T-helper 1 cell treated with Interleukin-12 subunit alpha and Interleukin-12 subunit beta and Interleukin-4 antibody, amounts not matched to agents 30 ng/mL and 1 ng/mL, for 36 hours (primary cell): ENCODE data around the gene TMEM263. TPM values are rescaled to one million over a fixed set of nuclear protein-coding genes. Genes with fewer than 3 reads are reported as not detected.

Source experiments
- intact Hi-C: fragments of 100-400 bp; cut with micrococcal nuclease; formaldehyde crosslinking; loops from one replicate; pipeline ENCODE4 v1.15.1; 2024
- total RNA-seq: library from RNA; stranded (reverse); gene quantifications from 2 replicates; pipeline ENCODE4 v1.2.3, GENCODE V29; 2022

TMEM263 gene
- total RNA-seq, 1 donor from 2014 or later, result 26.2 TPM

DNA sequence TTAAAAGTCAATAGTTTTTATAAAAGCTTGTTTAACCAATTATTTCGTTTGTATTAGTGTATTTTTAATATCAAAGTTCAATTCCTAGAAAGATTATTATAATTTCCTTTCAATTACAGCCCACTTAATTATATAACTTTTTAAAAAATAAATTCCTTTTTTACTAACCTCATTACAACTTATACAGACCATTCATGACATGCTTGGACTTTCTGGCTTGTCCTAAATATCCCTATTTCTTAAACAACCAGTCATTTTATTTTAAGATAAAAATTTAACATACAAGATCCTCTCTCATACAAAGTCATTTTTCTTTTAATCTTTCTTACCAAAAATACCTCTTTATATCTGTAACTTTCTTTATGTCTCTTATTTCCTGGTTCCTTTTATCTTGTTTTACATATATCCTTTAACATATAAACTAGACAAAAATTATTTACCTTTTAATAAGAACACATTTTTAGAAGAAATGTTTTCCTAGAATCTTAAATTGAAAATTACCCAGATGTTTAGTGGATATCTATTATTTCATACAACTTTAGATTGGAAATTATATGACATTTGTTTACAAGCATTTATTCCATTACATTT, 10.4 kb upstream of the TMEM263 start:
- intact Hi-C loops, result no loop called here

DNA sequence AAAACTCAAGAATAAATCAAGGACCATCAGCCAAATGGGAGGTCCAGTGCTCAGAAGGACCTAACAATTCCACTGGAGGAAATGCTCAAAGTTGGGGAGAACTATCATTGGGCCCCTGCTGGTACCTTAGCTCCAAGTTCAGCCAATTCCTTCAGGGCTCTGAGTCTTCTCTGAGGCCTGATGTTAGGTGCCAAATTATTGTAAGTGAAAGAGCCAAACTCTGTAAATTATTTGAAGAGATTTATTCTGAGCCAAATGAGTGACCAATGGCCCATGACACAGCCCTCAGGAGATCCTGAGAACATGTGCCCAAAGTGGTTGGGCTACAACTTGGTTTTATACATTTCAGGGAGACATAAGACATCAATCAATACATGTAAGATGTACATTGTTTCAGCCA, 8.2 kb upstream of the TMEM263 start:
- intact Hi-C loops, result no loop called here

DNA sequence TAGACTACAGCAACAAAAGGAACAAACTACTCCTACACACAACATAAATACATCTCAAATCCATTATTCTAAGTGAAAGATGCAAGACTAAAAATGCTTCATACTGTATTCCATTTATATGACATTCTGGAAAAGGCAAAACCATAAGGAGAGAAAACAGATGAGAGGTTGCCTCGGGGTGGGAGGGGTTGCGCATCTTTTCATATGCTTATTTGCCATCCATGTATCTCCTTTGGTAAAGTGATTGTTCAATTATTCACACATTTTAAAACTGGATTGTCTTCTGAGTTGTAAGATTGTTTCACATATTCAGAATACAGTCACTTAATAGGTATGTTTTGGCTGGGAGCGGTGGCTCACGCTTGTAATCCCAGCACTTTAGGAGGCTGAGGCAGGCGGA, 5.1 kb upstream of the TMEM263 start:
- intact Hi-C loops, result loop anchor here (10.0 kb wide), 1 partner anchor 706 kb away; the partner anchor contains the start of gene CKAP4

DNA sequence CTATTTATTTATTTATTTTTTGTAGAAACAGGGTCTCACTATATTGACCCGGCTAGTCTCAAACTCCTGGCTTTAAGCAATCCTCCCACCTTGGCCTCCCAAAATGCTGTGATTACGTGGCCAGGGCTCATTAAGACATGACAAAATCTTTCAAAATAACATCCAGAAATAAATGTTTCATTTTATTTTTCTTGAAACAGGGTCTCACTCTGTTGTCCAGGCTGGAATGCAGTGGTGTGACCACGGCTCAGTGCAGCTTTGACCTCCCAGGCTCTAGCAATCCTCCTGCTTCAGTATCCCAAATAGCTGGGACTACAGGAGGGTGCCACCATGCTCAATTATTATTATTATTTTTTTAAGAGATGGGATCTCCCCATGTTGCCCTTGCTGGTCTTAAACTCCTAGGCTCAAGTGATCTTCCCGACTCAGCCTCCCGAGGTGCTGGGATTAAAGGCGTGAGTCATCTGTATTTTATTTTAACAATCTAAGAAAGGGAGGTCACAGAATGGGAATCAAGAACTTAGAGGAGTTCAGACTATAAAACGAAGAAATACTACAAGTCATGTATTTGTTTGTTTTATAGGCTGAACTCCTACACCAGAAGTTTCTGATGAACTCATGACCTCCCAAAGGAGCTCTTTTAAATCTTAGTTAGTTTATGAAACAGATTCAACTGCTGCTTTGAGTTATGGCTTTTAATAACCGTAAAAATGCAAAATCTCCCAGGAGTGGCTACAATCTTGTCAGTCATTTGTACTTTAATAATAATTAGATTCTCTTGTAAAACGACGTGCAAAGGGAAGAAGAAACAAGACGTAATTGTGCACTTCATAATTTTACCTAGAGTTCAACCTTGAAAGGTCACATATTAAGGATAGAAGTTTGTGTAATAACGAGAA, 2.1 kb upstream of the TMEM263 start:
- intact Hi-C loops, result loop anchor here (2.0 to 10.0 kb wide), 2 partner anchors 709 to 1623 kb away; partner anchors contain the start of genes C12orf75 and CKAP4

DNA sequence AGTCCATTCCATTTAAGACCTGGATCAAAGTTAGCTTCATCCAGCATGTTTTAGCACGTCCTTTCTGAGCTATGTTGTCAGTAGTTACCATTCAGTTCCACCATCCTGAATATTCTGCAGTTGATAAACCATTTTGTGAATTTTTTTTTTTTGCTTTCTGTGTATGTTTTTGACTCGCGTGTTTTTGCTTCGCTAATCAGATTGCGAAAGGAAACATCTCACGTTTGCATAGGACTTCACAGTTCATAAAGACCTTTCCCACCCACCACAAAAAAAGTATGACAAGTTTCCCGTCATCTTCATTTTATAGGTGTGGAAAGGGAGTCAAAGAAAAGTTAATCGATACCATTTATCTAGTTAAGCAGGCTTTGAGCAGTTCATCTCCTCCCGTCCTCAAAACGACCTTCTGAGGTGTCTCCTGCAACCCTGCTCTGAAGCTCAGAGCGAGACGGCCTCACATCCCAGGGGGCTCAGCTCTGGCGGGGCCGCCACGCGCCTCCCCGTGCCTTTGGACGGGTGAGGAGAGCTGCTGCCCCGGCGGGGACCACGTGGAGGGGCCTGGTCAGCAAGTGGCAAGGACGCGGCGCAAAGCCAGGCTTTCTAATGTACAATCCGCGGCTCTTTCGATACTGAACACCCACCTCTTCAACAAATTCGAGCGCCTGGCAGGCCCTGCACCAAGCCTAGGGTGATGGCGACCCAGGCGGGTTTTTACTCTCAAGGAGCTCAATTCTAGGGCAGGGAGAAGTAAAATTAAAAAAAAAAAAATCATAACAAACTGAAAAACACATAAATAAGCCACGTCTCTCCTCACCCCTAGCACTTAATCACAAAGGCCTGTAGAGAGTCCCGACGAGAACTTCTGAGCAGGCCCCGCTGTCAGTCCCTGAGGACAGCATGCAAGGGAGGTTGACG, 988 bp upstream of the TMEM263 start:
- intact Hi-C loops, result loop anchor here (1.0 to 10.0 kb wide), 11 partner anchors 33 to 1624 kb away; partner anchors contain the start of genes C12orf75, CKAP4, ISCU and MTERF2

DNA sequence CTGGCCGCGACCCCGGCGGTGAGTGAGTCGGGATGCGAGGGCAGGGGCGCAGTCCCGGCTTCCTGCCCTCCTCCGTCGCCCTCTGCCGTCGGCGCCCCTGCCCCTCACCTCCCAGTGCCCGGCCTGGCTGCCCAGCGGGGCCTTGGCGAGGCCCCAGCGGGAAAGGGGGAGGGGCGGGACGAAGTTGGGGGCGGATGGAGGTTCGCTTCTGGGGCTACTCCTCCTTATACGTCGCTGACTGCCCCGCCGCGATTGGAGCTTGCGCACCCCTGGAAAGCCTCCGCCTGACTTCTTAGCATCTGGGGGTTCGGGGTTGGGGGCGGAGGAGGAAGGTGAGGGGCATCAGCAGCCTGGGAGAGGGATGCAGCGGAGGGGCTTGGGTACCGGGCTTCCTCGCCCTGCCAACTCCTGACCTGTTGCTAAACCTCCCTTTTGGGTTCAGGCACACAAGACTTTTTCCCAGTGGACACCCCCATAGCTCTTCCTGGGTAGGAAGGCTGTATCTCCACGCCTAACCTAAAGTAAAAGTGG, 406 bp downstream of the TMEM263 start:
- intact Hi-C loops, result loop anchor here (1.0 to 10.0 kb wide), 8 partner anchors 137 to 1606 kb away; partner anchors contain the start of genes CKAP4, CRY1, ISCU and PRDM4

DNA sequence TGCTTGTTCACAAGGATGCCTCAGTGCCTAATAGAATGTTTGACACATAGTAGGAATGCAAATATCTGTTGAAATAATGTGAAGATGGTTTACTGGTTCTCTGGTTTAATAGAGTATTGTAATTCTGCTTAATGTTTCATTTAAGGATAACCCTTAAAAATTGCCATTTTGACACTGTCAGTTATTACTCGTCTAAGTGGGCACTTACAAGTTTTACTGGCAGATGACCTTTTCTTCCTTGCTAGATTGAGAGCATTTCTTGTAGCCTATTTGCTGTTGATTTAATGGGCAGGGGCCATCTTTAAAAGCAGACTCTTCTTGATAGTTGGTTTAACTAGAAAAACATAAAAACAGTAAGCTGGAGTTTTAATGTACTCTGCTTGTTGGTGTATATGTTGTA, 1.9 kb downstream of the TMEM263 start:
- intact Hi-C loops, result loop anchor here (5.0 to 10.0 kb wide), 5 partner anchors 415 to 1605 kb away; partner anchors contain the start of genes CKAP4, ISCU, PRDM4 and PWP1

DNA sequence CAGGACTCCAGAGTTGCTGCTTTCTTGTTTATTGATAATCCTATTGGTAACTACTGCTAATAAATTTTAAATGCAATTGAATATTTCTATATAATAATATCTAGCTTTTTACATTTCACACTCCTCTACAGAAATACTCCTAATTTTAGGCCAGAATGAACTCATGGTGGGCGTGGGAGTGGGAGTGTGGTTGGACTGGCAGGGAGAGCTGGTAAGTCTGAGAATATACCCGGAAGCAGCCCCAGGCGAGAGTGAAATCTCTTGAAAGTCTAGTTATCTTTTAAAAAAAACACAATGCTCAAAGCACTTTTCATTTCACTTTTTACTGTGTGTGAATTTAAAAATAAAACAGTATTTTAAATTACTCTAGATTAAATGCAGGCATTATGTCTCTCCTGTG, 4.7 kb downstream of the TMEM263 start:
- intact Hi-C loops, result no loop called here

DNA sequence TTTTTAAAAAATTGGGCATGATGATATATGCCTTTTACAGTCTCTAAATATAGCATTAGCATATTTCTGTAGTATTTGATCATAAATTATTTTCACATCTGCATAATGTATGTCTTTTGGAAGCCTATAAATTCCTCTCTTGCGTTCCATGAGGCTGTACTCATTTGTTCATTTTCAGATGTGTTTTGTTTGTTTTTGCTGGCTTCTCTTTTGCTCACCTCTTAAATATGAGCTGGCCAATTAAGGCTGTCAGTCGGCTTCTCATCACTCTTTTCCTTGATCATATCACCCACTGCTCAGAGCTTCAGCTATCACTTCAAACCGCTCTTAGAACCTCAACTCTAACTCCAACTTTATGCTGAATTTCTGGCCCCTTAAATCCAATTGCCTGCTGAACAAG, 6.6 kb downstream of the TMEM263 start:
- intact Hi-C loops, result no loop called here

DNA sequence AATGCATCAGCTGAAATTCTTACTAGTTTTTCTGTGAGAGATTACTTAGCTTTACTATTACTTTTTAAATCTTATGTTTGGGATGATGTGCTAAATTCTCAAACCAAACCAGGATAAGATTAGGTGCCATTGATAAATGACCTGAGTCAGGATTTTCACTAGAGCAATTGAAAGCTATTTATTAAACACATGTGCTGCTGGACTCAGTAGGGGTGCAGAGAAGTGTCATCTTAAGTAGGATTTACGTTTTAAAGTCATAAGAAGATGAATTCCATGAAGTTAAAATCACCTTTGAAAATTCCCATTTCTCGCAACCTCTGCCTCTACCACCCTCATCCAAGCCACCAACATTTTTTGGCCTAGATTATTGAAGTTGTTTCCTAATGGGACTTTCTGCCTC, 8.8 kb downstream of the TMEM263 start:
- intact Hi-C loops, result no loop called here

DNA sequence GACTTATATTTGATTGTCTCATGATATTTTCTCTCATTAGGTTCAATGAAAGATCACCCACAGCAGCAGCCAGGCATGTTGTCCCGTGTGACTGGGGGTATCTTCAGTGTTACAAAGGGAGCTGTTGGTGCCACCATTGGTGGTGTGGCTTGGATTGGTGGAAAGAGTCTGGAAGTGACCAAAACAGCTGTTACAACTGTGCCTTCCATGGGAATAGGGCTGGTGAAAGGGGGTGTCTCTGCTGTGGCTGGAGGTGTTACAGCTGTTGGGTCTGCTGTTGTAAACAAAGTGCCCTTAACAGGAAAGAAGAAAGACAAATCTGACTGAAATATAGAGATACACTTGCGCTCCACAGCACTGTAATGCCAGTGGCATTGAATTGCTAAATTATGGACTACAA, 15.4 kb downstream of the TMEM263 start:
- intact Hi-C loops, result no loop called here

DNA sequence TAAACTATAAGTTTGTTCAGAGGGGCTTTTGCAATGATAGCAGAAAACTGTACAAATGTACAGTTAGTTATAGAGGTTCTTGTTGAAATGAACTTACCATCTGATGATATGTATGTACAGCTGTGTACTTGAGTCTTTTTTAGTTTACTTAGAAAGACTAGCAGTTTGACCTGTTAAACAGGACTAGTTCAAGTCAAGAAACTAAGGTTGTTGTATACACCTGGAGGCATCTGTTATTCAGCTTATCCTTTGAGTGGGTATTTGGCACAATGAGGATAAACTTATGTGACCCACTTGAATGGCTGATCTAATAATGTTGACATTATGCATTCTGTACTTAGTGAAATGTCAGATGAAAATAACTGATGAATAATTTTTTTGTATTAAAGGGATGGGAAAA, 17.8 kb downstream of the TMEM263 start:
- intact Hi-C loops, result no loop called here

DNA sequence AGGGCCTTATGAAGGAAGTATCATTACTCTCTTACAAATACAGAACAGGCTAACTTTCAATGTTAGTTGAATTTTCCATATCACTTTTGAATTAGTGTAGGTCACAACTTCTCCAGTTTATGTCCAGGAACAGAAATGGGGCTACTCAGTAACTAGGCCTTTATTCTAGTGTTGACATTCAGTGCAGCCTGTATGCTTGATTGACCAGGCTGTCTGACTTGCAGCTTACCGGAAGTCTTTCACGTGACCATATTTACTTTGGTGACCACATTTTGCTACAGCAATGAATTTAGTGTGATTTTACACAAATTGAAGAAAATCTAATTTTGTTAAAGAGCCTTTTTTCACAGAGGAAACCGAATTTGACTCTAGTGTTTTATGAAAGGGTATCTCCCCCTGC, 18.8 kb downstream of the TMEM263 start:
- intact Hi-C loops, result no loop called here

DNA sequence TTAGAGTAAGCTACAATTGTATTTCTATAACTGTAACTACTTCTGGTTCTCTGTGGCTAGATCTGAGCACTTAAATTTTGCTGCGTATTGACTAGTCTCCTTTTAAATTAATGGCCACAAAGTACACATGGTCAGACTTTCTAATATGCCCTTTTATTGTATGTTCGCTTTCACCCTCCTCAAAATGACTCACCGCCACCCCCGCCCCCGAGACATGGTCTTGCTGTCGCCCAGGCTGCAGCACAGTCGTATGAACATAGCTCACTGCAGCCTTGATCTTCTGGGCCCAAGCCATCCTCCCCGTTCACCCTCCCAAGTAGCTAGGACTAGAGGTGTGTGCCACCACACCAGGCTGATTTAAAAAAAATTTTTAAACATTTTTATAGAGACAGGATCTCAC, 19.4 kb downstream of the TMEM263 start:
- intact Hi-C loops, result no loop called here

DNA sequence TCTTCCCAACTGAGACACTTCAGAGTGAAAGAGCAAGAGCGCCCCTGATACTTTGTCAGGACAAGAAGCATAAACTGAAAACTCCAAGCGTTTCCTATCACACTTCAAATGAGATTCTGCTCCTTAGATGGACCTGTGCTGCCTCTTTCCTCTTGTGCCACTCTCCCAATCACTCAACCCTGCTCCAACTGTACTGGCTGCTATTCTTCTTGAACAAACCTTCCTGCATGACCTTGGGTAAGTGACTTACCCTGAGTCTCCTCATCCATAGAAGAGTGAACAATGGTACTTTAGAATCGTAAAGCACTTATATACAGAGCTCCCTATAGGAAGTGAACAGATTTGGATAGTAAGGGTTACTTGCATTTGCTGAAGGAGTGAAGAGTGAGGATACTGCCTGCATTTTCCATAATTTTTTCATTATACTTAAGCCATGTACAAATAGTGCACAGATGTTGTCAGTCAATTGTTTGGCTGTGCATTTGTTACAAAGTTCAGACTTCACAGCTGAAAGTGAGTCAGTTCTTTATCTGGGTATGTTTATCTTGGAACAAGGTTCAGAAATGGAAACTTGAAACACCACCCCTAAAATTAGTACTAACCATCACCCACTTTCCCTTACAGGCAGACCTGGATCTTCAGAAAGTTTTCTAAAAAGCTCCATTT, 20.4 kb downstream of the TMEM263 start:
- intact Hi-C loops, result no loop called here

DNA sequence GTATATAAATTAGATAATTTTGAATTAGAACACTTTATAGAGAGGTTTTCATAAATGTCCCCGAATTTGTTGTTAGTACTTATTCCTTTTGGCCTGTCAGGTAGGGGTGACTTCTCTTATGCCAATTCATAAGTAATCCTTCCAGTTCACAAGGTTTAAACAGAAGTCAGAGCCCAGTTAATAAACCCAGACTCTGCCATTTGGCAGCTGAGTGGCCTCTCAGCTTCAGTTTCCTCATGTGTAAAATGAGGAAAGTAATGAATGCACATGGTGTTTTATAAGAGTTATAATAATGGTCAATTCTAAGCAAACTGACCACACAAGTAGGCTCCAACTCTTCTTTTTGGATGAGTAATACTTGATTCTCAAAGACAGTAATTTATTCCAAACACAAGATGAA, 21.0 kb downstream of the TMEM263 start:
- intact Hi-C loops, result no loop called here

DNA sequence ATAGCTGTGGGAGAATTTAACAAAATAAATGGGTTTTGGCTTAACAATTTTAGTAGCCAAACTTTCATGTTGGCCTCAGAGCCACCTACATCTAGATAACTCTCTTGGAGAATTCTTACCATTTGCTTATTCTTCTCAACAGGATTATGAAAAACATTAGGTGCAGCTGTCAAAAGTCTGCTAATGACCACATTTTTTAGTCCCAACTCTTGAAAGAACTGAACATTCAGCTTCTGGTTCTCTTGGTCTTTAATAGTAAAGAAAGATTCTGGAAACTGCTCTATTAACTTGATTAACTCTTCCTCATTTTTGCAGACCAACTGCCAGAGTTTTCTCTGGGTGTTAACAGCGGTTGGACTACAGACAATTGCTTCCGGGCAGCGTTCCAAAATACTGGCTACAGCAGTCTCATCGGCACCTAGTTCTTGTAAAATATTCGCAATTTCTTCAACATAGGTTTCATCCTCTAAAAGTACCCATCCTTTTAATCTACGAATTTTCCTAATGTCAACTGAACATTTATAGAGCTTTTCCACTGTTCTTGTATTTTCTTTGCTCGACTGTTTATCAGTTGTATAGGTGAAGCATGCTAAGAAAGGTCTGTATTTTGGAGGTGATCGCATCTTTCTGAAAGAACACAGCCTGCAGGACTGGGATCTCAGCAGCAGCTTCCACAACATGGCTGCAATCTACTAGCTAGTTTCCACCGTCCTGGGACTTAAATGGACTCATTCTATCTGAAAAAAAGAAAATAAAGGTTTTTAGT, 22.5 kb downstream of the TMEM263 start:
- intact Hi-C loops, result loop anchor here (1.0 kb wide), 1 partner anchor 8 kb away; no protein-coding TSS in a partner anchor

DNA sequence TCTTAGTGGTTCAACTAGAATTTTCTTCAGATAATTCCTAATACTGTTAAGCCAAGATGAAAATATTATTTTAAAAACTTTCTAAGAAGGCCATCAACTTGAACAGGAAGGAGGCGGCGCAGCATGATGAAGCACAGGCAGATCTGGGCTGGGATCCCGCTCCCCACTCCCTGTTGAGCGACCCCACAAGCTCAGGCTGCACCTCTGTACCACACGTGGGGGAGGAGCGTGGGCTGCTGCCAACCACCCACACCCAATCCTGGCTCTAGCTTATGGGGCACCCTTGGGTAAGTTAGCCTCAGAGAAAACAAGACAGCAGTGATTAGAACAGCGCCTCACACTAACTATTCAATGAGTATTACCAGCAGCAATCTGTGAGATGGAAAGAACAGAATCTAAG, 25.2 kb downstream of the TMEM263 start:
- intact Hi-C loops, result loop anchor here (10.0 kb wide), 5 partner anchors 206 to 1874 kb away; partner anchors contain the start of genes PWP1, RIC8B and SSH1

DNA sequence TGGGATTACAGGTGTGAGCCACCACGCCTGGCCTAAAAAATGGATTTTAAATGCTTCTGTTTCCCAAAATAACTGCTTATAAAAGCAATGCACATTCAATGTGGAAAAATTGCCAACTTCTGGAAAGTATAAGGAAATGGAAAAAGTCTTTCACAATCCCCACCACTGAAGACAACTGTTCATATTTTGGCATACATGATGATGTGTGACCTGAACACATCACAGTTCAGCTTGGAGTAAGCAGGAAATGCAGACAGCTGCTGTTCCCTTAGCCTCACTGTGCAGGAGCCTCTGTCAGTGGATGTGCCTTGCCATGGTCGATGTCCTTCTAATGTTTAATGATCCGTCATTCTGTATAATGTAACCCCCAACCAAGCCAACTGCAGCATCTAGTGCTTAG, 26.1 kb downstream of the TMEM263 start:
- intact Hi-C loops, result loop anchor here (10.0 kb wide), 5 partner anchors 207 to 1873 kb away; partner anchors contain the start of genes PWP1, RIC8B and SSH1
